Neural cell (in vitro differentiated cells): ENCODE data around the gene SFI1. TPM values are rescaled to one million over a fixed set of nuclear protein-coding genes. Genes with fewer than 3 reads are reported as not detected.
A peak's percentile ranks its signal among the peaks of the same experiment; 100 is the strongest.

Experiments used
- H2AFZ ChIP-seq: fragments of 200-600, 300-800 bp; sonication (generic), shearing (Covaris generic); 2 replicates; pipeline ENCODE4 v1.6.0; 2014; ENCODE audit warnings: low read depth, mild to moderate bottlenecking, antibody characterized with exemption, low read length, moderate library complexity
- H3F3A ChIP-seq: fragments of 200-600 bp; shearing (Covaris generic); 2 replicates; pipeline ENCODE4 v1.6.1; 2016; ENCODE audit warnings: mild to moderate bottlenecking, moderate library complexity, mixed read lengths, antibody characterized with exemption, low read length; ENCODE audit not compliant: insufficient read depth, poor library complexity, severe bottlenecking
- H3K27ac ChIP-seq: fragments of 200-600, 300-800 bp; sonication (generic), shearing (Covaris generic); 2 replicates; pipeline ENCODE4 v1.5.1; 2014; ENCODE audit warnings: mild to moderate bottlenecking, low read length, moderate library complexity
- H3K27me3 ChIP-seq: fragments of 300-800, 200-600 bp; sonication (generic), shearing (Covaris generic); 2 replicates; pipeline ENCODE4 v1.6.0; 2014; ENCODE audit warnings: mild to moderate bottlenecking, low read depth, low read length, moderate library complexity; ENCODE audit not compliant: insufficient read depth
- H3K36me3 ChIP-seq: fragments of 300-800, 200-600 bp; sonication (generic), shearing (Covaris generic); 2 replicates; pipeline ENCODE4 v1.5.1; 2014; ENCODE audit warnings: mild to moderate bottlenecking, antibody characterized with exemption, low read length, moderate library complexity; ENCODE audit not compliant: insufficient read depth
- H3K4me2 ChIP-seq: fragments of 300-800, 200-600 bp; sonication (generic), shearing (Covaris generic); 2 replicates; pipeline ENCODE4 v1.6.0; 2014; ENCODE audit warnings: mild to moderate bottlenecking, low read length
- H3K4me3 ChIP-seq: fragments of 300-800, 200-600 bp; sonication (generic), shearing (Covaris generic); 2 replicates; pipeline ENCODE4 v1.5.1; 2014; ENCODE audit warnings: mild to moderate bottlenecking, low read length, moderate library complexity
- H3K79me2 ChIP-seq: fragments of 200-600 bp; shearing (Covaris generic); replicated peaks from 2 replicates; pipeline ENCODE4 v1.6.0; 2014; ENCODE audit warnings: mild to moderate bottlenecking, low read length, moderate library complexity; ENCODE audit not compliant: insufficient read depth
- H3K9ac ChIP-seq: fragments of 300-800, 200-600 bp; sonication (generic), shearing (Covaris generic); 2 replicates; pipeline ENCODE4 v1.6.1; 2016; ENCODE audit warnings: mild to moderate bottlenecking, low read length, mixed read lengths
- H3K9me2 ChIP-seq: fragments of 200-600 bp; shearing (Covaris generic); 2 replicates; pipeline ENCODE4 v1.6.1; 2016; ENCODE audit warnings: mild to moderate bottlenecking, low read length, mixed read lengths; ENCODE audit not compliant: insufficient read depth
- H3K9me3 ChIP-seq: fragments of 200-600, 300-800 bp; sonication (generic), shearing (Covaris generic); 2 replicates; pipeline ENCODE4 v1.6.1; 2016; ENCODE audit warnings: mild to moderate bottlenecking, mixed run types, low read length, moderate library complexity, mixed read lengths
- H4K20me1 ChIP-seq: fragments of 200-600 bp; shearing (Covaris generic); 2 replicates; pipeline ENCODE4 v1.6.1; 2016; ENCODE audit warnings: mild to moderate bottlenecking, mixed run types; ENCODE audit not compliant: insufficient read depth
- EP300 ChIP-seq: fragments of 450-650 bp; conservative IDR thresholded peaks from 2 replicates; pipeline ENCODE4 v1.6.1; 2014; ENCODE audit warnings: antibody characterized with exemption, mild to moderate bottlenecking, moderate library complexity; ENCODE audit not compliant: poor library complexity, severe bottlenecking
- EZH2 ChIP-seq: fragments of 200-600, 300-800 bp; shearing (Covaris generic), sonication (generic); IDR thresholded peaks from 2 replicates; pipeline ENCODE4 v1.6.1; 2014; ENCODE audit warnings: antibody characterized with exemption, low read length, borderline replicate concordance, mild to moderate bottlenecking; ENCODE audit not compliant: insufficient read depth, poor library complexity, severe bottlenecking
- MXI1 ChIP-seq: fragments of 450-650 bp; conservative IDR thresholded peaks from 2 replicates; pipeline ENCODE4 v1.6.1; 2014; ENCODE audit warnings: antibody characterized with exemption, mild to moderate bottlenecking; ENCODE audit not compliant: poor library complexity, severe bottlenecking
- POLR2AphosphoS5 ChIP-seq: IDR thresholded peaks from 2 replicates; pipeline ENCODE4 v1.6.1; 2012
- RAD21 ChIP-seq: fragments of 450-650 bp; conservative IDR thresholded peaks from 2 replicates; pipeline ENCODE4 v1.6.1; 2014; ENCODE audit warnings: antibody characterized with exemption, mild to moderate bottlenecking, moderate library complexity
- SMC3 ChIP-seq: fragments of 450-650 bp; conservative IDR thresholded peaks from 2 replicates; pipeline ENCODE4 v1.6.1; 2014; ENCODE audit warnings: antibody characterized with exemption, mild to moderate bottlenecking, moderate library complexity; ENCODE audit not compliant: poor library complexity
- TAF1 ChIP-seq: IDR thresholded peaks from 2 replicates; pipeline ENCODE4 v1.6.1; 2012; ENCODE audit warnings: low read depth
- polyA plus RNA-seq: library from polyadenylated mRNA; depleted of rRNA; stranded (reverse); fragments of >200 nt; gene quantifications from 2 replicates; pipeline ENCODE4 v1.2.3, GENCODE V29; 2014
- TF ChIP-seq, protein P1 (sequence below): fragments of 450-650 bp; IDR thresholded peaks from 2 replicates; pipeline ENCODE4 v1.5.1; 2014; ENCODE audit warnings: antibody characterized with exemption, mild to moderate bottlenecking, moderate library complexity; ENCODE audit not compliant: poor library complexity, severe bottlenecking
- TF ChIP-seq, protein P2 (sequence below): IDR thresholded peaks from 2 replicates; pipeline ENCODE4 v1.6.1; 2012; ENCODE audit warnings: borderline replicate concordance

Gene SFI1
- polyA plus RNA-seq, 1 donor from 2014 or later, result 19.9 TPM

DNA sequence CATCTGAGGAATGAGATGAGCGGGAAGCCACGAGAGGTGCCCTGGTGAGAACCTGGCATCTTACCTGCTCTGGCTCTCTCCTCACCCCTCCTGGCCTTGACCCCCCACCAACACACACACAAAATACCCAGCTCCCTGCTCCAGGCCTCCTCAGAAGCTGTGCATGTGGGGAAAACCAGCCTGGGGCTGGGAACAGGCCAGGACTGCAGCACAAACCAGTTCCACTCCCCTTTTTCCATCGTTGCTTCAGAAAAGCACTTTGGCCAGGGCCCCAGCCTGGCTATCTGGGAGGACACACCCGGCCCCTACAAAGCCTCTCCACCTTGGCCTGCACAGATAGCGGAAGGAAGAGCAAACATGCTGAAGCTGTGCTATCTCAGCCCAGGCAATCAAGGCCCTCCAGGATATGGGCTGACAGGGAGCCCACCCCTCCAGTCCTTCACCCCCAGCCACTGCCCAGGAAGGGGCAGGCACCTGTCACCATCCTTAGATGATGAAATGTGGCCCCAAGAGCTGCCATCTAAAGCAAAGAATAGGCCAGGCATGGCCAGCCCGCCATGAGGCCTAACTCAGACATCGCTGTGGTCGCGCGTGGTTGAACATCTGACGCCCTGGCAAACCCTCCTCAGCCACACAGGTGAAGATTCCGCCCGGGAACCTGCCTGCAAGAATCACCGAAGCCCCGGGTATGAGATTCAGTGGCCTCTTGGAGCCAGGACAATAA lies 130.3 kb downstream of the SFI1 start:
- Histone ChIP-seq H4K20me1 (no peaks in the 10 kb centered on the region), H3K79me2 (no peaks in the 10 kb centered on the region), H3K4me2 (no peak overlapping the region), H3K9me2 (no peaks in the 10 kb centered on the region), H3K9ac (peak overlapping the region; percentile 64), H3F3A (no peaks in the 10 kb centered on the region), H3K36me3 (no peaks in the 10 kb centered on the region), H3K27me3 (no peaks in the 10 kb centered on the region), H3K9me3 (no peaks in the 10 kb centered on the region), H2AFZ (no peak overlapping the region), H3K27ac (peak overlapping the region; percentile 75), H3K4me3 (no peak overlapping the region)
- TF ChIP-seq RAD21 (no peak), POLR2AphosphoS5 (no peak), EP300 (no peak), TAF1 (no peak), MXI1 (no peak), EZH2 (no peak), SMC3 (no peak)
- TF ChIP-seq, protein P1, sequence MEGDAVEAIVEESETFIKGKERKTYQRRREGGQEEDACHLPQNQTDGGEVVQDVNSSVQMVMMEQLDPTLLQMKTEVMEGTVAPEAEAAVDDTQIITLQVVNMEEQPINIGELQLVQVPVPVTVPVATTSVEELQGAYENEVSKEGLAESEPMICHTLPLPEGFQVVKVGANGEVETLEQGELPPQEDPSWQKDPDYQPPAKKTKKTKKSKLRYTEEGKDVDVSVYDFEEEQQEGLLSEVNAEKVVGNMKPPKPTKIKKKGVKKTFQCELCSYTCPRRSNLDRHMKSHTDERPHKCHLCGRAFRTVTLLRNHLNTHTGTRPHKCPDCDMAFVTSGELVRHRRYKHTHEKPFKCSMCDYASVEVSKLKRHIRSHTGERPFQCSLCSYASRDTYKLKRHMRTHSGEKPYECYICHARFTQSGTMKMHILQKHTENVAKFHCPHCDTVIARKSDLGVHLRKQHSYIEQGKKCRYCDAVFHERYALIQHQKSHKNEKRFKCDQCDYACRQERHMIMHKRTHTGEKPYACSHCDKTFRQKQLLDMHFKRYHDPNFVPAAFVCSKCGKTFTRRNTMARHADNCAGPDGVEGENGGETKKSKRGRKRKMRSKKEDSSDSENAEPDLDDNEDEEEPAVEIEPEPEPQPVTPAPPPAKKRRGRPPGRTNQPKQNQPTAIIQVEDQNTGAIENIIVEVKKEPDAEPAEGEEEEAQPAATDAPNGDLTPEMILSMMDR, result no peak
- TF ChIP-seq, protein P2, sequence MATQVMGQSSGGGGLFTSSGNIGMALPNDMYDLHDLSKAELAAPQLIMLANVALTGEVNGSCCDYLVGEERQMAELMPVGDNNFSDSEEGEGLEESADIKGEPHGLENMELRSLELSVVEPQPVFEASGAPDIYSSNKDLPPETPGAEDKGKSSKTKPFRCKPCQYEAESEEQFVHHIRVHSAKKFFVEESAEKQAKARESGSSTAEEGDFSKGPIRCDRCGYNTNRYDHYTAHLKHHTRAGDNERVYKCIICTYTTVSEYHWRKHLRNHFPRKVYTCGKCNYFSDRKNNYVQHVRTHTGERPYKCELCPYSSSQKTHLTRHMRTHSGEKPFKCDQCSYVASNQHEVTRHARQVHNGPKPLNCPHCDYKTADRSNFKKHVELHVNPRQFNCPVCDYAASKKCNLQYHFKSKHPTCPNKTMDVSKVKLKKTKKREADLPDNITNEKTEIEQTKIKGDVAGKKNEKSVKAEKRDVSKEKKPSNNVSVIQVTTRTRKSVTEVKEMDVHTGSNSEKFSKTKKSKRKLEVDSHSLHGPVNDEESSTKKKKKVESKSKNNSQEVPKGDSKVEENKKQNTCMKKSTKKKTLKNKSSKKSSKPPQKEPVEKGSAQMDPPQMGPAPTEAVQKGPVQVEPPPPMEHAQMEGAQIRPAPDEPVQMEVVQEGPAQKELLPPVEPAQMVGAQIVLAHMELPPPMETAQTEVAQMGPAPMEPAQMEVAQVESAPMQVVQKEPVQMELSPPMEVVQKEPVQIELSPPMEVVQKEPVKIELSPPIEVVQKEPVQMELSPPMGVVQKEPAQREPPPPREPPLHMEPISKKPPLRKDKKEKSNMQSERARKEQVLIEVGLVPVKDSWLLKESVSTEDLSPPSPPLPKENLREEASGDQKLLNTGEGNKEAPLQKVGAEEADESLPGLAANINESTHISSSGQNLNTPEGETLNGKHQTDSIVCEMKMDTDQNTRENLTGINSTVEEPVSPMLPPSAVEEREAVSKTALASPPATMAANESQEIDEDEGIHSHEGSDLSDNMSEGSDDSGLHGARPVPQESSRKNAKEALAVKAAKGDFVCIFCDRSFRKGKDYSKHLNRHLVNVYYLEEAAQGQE, result no peak

- TF ChIP-seq SMC3 (no peak), TAF1 (no peak), POLR2AphosphoS5 (no peak), RAD21 (no peak), EP300 (no peak), MXI1 (no peak), EZH2 (no peak)
- TF ChIP-seq, protein P1, result no peak
- TF ChIP-seq, protein P2, result no peak
- Histone ChIP-seq H3K36me3 (no peaks in the 10 kb centered on the region), H3F3A (no peaks in the 10 kb centered on the region), H3K4me2 (no peak overlapping the region), H3K9me2 (no peaks in the 10 kb centered on the region), H3K9ac (no peak overlapping the region), H3K27ac (no peak overlapping the region), H2AFZ (no peak overlapping the region), H3K27me3 (no peaks in the 10 kb centered on the region), H4K20me1 (no peaks in the 10 kb centered on the region), H3K4me3 (no peak overlapping the region), H3K79me2 (no peaks in the 10 kb centered on the region), H3K9me3 (no peaks in the 10 kb centered on the region)
Observed at GRCh38 chr22:31627223-31627731, 130.9 kb downstream of the SFI1 start.
